Endothelial cell of hepatic sinusoid (primary cell): ENCODE data around the gene EPB41L2.
"Not testable (repeated sequence)": the region's sequence is repeated elsewhere in the genome, so short reads cannot be mapped to it uniquely, and the experiment has no call there.

Source experiments
- in situ Hi-C: cut with HindIII; loops from 2 replicates; pipeline ENCODE4 v1.10.0; 2017; ENCODE audit warnings: low sequenced_read_pairs

The EPB41L2 gene

DNA sequence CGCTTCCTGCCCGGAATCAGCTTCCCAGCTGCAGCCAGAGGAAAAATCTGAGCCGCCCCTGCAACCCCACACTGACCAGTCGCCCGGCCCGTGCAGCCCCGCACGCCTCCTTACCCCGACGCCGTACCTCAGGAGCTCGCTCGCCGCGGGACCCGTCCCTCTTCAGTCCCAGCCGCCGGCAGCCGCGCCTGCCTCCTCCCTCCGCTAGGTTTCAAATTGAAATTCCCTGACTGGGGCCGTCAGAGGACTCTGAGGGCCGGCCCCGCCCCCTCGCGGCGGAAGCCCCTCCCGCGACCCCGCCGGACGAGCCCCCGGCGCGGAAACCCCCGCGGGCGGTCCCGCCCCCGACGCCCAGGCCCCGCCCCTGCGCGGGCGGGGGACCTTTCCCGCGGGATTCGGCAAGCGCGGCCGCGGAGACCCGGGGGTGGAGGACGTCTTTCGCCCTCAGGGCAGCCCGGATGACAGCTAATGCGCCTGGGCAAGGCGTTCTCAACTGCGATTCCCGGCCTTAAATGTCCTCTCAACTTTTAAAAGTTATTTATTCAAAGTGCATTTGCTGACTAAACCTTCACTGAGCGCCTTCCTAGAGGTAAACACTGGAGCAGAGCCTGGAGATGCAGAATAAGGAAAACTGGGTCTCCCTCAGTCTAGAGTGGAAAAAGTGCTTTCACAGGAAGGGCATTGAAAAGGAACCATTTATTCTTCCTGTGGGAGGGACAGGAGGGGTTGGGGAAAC is at the start of gene EPB41L2:
EPB41L2 (minus strand) TSS at position 218 of the 736 bp plus-strand sequence. CDS start 106,760 bp downstream, outside the sequence.
- in situ Hi-C loops = loop anchor here (5.0 to 10.0 kb wide), 2 partner anchors 71 to 158 kb away; no protein-coding TSS in a partner anchor

GRCh38 chr6:131112249-131112648 is 49.2 kb upstream of the EPB41L2 start:
- in situ Hi-C loops = no loop called here

- in situ Hi-C loops = no loop called here
Observed at GRCh38 chr6:131107151-131107550, 44.1 kb upstream of the EPB41L2 start.

DNA sequence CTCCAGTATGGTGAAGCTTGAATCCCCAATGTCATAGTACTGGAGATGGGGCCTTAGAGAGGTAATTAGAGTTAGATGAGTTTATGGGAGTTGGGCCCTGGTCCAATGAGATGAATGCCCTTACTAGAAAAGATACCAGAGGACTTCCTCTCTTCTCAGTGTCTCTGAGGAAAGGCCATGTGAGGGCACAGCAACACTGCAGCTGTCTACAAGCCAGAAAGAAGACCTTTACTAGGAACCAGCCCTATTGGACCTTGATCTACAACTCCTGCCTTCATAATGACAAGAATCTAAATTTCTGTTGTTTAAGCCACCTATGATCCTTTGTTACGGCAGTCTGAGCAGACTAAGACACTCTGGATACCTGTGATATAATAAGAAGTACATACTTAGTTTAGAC is 40.9 kb upstream of the EPB41L2 start:
- in situ Hi-C loops = no loop called here

DNA sequence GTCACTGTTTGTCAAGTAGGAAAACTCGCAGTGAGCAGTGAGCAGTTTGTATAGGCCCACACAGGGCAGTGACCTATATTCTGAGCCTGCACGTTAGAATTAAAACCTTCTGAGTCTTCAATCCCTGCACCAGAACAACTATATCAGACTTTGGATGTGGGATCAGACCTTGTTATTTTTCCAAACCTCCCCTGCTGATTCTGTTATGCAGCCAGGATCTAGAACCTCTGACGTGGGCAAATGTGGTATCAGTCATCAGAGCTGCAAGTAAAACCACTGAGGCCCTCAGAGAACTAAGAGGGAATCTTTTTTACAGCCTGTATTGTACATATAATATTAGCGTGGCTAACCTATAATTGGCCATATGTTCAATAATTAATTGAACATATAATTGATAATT is 40.3 kb upstream of the EPB41L2 start:
- in situ Hi-C loops = no loop called here

DNA sequence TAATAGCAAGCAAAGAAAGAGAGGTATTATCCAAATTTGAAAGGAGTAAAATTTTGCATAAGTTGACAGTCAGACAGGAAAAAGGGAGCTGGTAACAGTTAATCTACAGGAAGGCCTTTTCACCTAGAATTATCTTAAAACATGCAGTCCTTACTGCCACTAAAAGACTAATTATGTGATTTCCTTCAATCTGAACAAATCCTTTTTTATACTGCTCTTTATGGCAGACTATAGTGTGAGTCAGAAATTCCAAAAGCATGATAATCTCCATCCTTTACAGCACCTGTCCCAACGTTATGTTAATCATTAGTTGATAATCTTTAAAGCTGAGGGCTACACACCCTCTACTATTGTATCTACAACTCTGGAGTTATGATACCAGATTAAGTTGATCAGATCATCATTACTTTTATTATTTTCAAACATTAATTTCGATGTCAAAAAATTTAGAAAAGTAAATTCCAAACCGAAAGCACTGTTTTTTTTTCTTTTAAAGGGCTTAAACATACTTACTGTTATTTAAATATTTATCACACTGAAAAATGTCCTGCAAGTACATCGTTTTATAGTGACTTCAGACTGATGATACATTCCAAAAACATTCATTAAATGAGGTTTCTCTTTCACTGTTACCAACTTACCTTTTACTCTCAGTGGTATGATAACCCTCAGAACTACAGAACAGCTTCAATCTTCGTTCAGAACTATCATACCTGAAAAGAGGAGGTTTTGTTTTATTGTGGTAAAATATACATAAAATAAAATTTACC is 39.1 kb upstream of the EPB41L2 start:
- in situ Hi-C loops = no loop called here

DNA sequence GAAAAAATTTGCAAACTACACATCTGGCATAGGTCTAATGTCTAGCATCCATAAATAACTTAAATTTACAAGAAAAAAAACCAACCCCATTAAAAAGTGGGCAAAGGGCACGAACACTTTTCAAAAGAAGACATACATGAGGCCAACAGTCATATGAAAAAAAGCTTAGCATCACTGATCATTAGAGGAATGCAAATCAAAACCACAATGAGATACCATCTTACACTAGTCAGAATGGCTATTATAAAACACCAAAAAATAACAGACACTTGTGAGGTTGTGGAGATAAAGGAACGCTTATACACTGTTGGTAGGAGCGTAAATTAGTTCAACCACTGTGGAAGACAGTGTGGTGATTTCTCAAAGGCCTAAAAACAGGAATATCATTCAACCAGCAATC is 33.7 kb upstream of the EPB41L2 start:
- in situ Hi-C loops = no loop called here

DNA sequence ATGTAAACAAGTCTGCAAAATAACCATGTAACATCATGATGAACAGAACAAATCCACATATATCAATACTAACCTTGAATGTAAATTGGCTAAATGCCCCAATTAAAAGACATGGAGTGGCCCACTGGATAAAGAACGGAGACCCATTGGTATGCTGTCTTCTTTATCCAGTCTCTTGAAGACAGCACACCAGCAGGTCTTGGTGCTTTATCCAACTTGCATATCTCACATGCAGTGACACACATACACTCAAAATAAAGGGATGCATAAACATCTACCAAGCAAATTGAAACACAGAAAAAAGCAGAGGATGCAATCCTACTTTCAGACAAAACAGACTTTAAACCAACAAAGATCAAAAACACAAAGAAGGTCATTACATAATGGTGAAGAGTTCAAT is 30.3 kb upstream of the EPB41L2 start:
- in situ Hi-C loops = no loop called here

DNA sequence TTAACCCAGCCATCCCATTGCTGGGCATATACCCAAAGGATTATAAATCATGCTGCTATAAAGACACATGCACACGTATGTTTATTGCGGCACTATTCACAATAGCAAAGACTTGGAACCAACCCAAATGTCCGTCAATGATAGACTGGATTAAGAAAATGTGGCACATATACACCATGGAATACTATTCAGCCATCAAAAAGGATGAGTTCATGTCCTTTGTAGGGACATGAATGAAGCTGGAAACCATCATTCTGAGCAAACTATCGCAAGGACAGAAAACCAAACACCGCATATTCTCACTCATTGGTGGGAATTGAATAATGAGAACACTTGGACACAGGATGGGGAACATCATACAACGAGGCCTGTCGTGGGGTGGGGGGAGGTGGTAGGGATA is 28.9 kb upstream of the EPB41L2 start:
- in situ Hi-C loops = not testable (repeated sequence)

DNA sequence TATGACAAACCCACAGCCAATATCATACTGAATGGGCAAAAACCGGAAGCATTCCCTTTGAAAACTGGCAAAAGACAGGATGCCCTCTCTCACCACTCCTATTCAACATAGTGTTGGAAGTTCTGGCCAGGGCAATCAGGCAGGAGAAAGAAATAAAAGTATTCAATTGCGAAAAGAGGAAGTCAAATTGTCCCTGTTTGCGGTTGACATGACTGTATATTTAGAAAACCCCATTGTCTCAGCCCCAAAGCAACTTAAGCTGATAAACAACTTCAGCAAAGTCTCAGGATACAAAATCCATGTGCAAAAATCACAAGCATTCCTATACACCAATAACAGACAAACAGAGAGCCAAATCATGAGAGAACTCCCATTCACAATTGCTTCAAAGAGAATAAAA is 27.3 kb upstream of the EPB41L2 start:
- in situ Hi-C loops = not testable (repeated sequence)

DNA sequence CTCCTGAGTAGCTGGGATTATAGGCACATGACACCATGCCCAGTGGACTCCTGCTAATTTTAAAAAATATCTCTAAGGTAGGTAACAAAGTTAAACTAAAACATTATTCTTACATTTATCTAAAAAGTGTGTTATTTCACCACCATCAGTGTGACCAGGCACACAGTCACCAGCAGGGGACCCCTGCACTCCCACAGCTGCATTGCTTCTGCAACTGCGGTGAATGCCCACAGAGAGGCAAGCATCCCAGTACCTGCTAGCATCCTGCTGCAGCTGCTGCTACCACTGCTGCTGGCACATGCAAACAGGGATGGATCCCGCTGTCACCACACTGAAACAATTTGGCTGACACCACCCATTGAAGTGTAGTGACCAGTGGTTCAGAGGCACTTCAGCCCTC is 21.9 kb upstream of the EPB41L2 start:
- in situ Hi-C loops = loop anchor here (5.0 kb wide), 1 partner anchor 88 kb away; no protein-coding TSS in a partner anchor

- in situ Hi-C loops = loop anchor here (5.0 kb wide), 1 partner anchor 86 kb away; no protein-coding TSS in a partner anchor
Observed at GRCh38 chr6:131083687-131084086, 20.6 kb upstream of the EPB41L2 start.

GRCh38 chr6:131082335-131082734 is 19.3 kb upstream of the EPB41L2 start:
- in situ Hi-C loops = loop anchor here (5.0 kb wide), 1 partner anchor 85 kb away; no protein-coding TSS in a partner anchor

- in situ Hi-C loops = loop anchor here (5.0 kb wide), 1 partner anchor 83 kb away; no protein-coding TSS in a partner anchor
Observed at GRCh38 chr6:131080084-131080483, 17.0 kb upstream of the EPB41L2 start.

GRCh38 chr6:131073577-131073976 is 10.5 kb upstream of the EPB41L2 start:
- in situ Hi-C loops = no loop called here

- in situ Hi-C loops = no loop called here
Observed at GRCh38 chr6:131070061-131070460, 7.0 kb upstream of the EPB41L2 start.

GRCh38 chr6:131068165-131068564 is 5.1 kb upstream of the EPB41L2 start:
- in situ Hi-C loops = loop anchor here (10.0 kb wide), 1 partner anchor 163 kb away; no protein-coding TSS in a partner anchor

DNA sequence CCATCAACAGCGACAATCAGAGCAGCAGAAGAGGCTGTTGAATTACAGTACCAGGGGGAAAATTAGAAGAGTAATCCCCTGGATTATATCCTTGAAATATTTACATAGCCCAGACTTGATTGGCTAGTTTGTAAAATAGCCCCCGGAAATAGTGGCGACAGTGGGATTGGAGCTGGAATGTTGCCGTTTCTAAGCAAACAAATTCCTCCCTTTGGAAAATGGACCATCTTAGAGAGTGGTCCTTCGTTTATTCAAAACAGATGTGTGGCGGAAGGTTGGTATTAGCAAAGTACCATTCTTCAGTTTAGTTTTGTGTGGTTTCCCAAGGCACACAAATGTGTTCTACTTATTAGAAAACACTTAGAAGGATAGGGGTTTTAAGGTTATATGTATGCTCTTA is 4.5 kb upstream of the EPB41L2 start:
- in situ Hi-C loops = loop anchor here (10.0 kb wide), 1 partner anchor 163 kb away; no protein-coding TSS in a partner anchor

GRCh38 chr6:131065824-131066171 is 2.8 kb upstream of the EPB41L2 start:
- in situ Hi-C loops = loop anchor here (10.0 kb wide), 1 partner anchor 161 kb away; no protein-coding TSS in a partner anchor

- in situ Hi-C loops = loop anchor here (10.0 kb wide), 1 partner anchor 160 kb away; no protein-coding TSS in a partner anchor
Observed at GRCh38 chr6:131065112-131065823, 2.2 kb upstream of the EPB41L2 start.

DNA sequence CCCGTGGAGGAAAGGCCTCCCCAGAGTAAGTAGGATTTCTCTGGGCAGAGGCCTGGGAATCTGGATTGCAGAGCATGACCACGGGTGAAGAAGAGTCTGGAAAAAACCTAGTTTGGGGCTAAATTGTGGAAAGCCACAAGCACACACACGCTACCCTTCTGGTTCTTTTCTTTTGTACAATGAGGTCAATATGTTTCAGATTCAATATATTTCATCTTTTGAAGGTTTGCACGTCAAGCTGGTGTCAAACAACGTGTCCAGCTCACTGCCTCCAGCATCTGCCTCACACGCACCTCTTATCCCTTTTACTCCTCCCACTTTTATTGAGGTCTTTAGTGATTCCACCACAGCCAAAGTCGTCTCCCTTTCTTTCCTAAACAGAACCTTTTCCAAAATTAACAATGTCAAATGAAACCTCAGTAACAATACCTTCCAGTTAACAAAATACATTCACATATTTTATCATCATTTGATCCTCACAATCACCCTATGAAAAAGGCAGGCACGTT is 773 bp upstream of the EPB41L2 start:
- in situ Hi-C loops = loop anchor here (5.0 to 10.0 kb wide), 2 partner anchors 72 to 159 kb away; no protein-coding TSS in a partner anchor
